PC-9 (cell line): Measurements from ENCODE around the gene ADH4.

Experiments
- CTCF ChIP-seq: fragments of 200-600 bp; sonication (generic); conservative IDR thresholded peaks from 2 replicates; pipeline ENCODE4 v1.6.1; 2017; ENCODE audit warnings: mixed run types, antibody characterized with exemption, mild to moderate bottlenecking, moderate library complexity
- EZH2 ChIP-seq: fragments of 200-600 bp; sonication (generic); IDR thresholded peaks from 2 replicates; pipeline ENCODE4 v1.8.0; 2017; ENCODE audit warnings: antibody characterized with exemption, low read depth

- TF ChIP-seq CTCF (no peak), EZH2 (no peak)
Measured at GRCh38 chr4:99154658-99155342, 10.7 kb upstream of the ADH4 start.
